Keratinocyte (primary cell): ENCODE measurements around the gene RAB32.

ENCODE experiments used
- EZH2 ChIP-seq: IDR thresholded peaks from one replicate; pipeline ENCODE4 v1.6.1; 2012; ENCODE audit warnings: inconsistent platforms, mild to moderate bottlenecking, low read length, moderate library complexity
- TF ChIP-seq, protein P1 (sequence below), 3 experiments: IDR thresholded peaks in 1 of 3; conservative IDR thresholded peaks in 1 of 3; optimal IDR thresholded peaks in 1 of 3; 2 replicates in 2 of 3; 3 replicates in 1 of 3; pipeline versions ENCODE3 to v1.5.1; 2011; ENCODE audit warnings: low read length in 3 of 3, mild to moderate bottlenecking in 3 of 3, moderate library complexity in 2 of 3, control low read depth in 1 of 3, inconsistent platforms in 1 of 3; ENCODE audit not compliant: insufficient read depth in 2 of 3; ENCODE audit errors: extremely low read depth in 1 of 3

DNA sequence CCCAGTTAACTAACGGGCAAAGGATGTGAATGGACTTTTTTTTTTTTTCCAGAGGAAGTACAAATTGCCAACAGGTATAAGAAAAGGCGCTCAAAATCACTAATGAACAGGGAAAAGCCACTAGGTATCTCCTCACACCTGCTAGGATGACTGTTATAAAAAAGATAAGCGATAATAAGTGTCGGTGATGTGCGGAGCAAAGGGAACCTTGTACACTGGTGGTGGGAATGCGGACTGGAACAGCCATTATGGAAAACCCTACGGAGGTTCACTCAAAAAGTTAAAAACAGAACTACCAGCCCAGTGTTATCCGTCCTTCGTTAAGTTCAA is 787 bp upstream of the RAB32 start:
- TF ChIP-seq, protein P1, sequence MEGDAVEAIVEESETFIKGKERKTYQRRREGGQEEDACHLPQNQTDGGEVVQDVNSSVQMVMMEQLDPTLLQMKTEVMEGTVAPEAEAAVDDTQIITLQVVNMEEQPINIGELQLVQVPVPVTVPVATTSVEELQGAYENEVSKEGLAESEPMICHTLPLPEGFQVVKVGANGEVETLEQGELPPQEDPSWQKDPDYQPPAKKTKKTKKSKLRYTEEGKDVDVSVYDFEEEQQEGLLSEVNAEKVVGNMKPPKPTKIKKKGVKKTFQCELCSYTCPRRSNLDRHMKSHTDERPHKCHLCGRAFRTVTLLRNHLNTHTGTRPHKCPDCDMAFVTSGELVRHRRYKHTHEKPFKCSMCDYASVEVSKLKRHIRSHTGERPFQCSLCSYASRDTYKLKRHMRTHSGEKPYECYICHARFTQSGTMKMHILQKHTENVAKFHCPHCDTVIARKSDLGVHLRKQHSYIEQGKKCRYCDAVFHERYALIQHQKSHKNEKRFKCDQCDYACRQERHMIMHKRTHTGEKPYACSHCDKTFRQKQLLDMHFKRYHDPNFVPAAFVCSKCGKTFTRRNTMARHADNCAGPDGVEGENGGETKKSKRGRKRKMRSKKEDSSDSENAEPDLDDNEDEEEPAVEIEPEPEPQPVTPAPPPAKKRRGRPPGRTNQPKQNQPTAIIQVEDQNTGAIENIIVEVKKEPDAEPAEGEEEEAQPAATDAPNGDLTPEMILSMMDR (optimal IDR thresholded peaks at IDR 0.05 in 1 of 3, IDR thresholded peaks at IDR 0.05 in 1 of 3, conservative IDR thresholded peaks at IDR 0.05 in 1 of 3; ENCODE audit: extremely low read depth in 1 of 3, insufficient read depth in 2 of 3, low read length in 3 of 3): no peak
- TF ChIP-seq EZH2: no peak
